Smooth muscle cell (in vitro differentiated cells): ENCODE data around the gene KIF21B. TPM values are rescaled to one million over a fixed set of nuclear protein-coding genes. Genes with fewer than 3 reads are reported as not detected.

ENCODE experiments used
- DNase-seq: peaks from one replicate; lab custom pipeline; 2025; ENCODE audit not compliant: unreplicated experiment; lab: John Stamatoyannopoulos, UW
- H2AFZ ChIP-seq: fragments of 200-600 bp; sonication (generic); 2 replicates; pipeline ENCODE4 v1.6.0; 2016; ENCODE audit warnings: antibody characterized with exemption, low read depth, mild to moderate bottlenecking
- H3F3A ChIP-seq: fragments of 200-600 bp; sonication (generic); 2 replicates; pipeline ENCODE4 v1.6.0; 2017; ENCODE audit warnings: antibody characterized with exemption, low read depth
- H3K27ac ChIP-seq: fragments of 200-600 bp; sonication (generic); 2 replicates; pipeline ENCODE4 v1.5.1; 2016; ENCODE audit warnings: low read depth, mild to moderate bottlenecking
- H3K27me3 ChIP-seq: fragments of 200-600 bp; sonication (generic); 2 replicates; pipeline ENCODE4 v1.6.1; 2016; ENCODE audit warnings: low read depth, mild to moderate bottlenecking
- H3K36me3 ChIP-seq: fragments of 200-600 bp; sonication (generic); 2 replicates; pipeline ENCODE4 v1.5.1; 2016; ENCODE audit warnings: low read depth
- H3K4me1 ChIP-seq: fragments of 200-600 bp; sonication (generic); 2 replicates; pipeline ENCODE4 v1.5.1; 2016; ENCODE audit warnings: low read depth
- H3K4me2 ChIP-seq: fragments of 200-600 bp; sonication (generic); 2 replicates; pipeline ENCODE4 v1.6.0; 2016; ENCODE audit warnings: mild to moderate bottlenecking
- H3K4me3 ChIP-seq: fragments of 200-600 bp; sonication (generic); 2 replicates; pipeline ENCODE4 v1.5.1; 2016; ENCODE audit warnings: mild to moderate bottlenecking
- H3K79me2 ChIP-seq: fragments of 200-600 bp; sonication (generic); 2 replicates; pipeline ENCODE4 v1.6.0; 2016; ENCODE audit warnings: low read depth, mild to moderate bottlenecking
- H3K9ac ChIP-seq: fragments of 200-600 bp; sonication (generic); 2 replicates; pipeline ENCODE4 v1.6.0; 2016; ENCODE audit warnings: low read depth
- H3K9me3 ChIP-seq: fragments of 200-600 bp; sonication (generic); replicated peaks from 2 replicates; pipeline ENCODE4 v1.5.1; 2016; ENCODE audit warnings: low read depth
- H4K20me1 ChIP-seq: fragments of 200-600 bp; sonication (generic); 2 replicates; pipeline ENCODE4 v1.6.0; 2016; ENCODE audit warnings: low read depth
- WGBS: methylation state at CpG from one replicate; pipeline ENCODE4 v1.1.7; 2016; ENCODE audit warnings: low lambda C conversion rate; 5-methylcytosine and 5-hydroxymethylcytosine counted together
- polyA plus RNA-seq: library from polyadenylated mRNA; unstranded; fragments of >200 nt; fragmentation: Nextera tagmentation; extraction: Ambion mirVana; gene quantifications from 2 replicates; pipeline ENCODE4 v1.2.1, GENCODE V29; 2016
- total RNA-seq: library from RNA; depleted of rRNA; stranded (reverse); fragments of >200 nt; gene quantifications from 2 replicates; pipeline ENCODE4 v1.2.3, GENCODE V29; 2014
- TF ChIP-seq, protein P1 (sequence below): fragments of 200-600 bp; sonication (generic); IDR thresholded peaks from 2 replicates; pipeline ENCODE4 v1.5.1; 2017; ENCODE audit warnings: borderline replicate concordance, mild to moderate bottlenecking, antibody characterized with exemption; ENCODE audit not compliant: insufficient read depth, poor library complexity, severe bottlenecking

Gene KIF21B
- total and polyA plus RNA-seq, 2 experiments from 2014 or later: 1.0 to 1.9 TPM

DNA sequence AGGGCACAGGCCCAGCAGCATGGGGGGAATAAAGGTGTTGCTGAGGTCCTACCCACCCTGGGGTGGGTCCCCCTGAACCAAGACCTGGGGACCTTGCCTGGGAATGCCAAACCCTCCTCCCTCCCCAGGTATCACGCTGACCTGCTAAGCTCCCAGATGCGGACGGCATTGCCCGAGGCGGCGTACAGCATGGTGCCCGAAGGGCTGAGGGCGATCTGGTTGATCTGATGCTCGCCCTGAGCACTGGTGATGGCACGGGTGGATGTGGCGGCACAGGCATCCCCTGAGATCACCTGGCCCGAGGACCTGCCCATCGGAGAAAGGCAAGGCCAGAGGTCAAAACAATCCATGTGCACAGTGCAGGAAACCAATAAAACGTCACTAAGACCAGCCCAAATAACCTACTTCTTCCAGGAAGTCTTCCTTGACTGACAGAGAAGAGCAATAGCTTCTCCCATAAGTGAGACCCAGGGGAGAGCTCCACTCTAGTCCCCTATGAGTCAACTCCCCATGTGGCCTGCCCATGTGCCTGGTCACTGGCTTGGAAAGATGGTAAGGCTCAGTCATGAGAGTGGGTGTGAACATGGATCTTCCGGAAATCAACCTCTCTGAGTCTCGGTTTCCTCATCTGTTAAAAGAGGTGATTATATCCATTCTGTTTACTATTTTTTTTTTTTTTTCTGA is 46.3 kb downstream of the KIF21B start:
- H3K79me2 ChIP-seq: no peaks in the 10 kb centered on the region
- TF ChIP-seq, protein P1, sequence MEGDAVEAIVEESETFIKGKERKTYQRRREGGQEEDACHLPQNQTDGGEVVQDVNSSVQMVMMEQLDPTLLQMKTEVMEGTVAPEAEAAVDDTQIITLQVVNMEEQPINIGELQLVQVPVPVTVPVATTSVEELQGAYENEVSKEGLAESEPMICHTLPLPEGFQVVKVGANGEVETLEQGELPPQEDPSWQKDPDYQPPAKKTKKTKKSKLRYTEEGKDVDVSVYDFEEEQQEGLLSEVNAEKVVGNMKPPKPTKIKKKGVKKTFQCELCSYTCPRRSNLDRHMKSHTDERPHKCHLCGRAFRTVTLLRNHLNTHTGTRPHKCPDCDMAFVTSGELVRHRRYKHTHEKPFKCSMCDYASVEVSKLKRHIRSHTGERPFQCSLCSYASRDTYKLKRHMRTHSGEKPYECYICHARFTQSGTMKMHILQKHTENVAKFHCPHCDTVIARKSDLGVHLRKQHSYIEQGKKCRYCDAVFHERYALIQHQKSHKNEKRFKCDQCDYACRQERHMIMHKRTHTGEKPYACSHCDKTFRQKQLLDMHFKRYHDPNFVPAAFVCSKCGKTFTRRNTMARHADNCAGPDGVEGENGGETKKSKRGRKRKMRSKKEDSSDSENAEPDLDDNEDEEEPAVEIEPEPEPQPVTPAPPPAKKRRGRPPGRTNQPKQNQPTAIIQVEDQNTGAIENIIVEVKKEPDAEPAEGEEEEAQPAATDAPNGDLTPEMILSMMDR: no peak
- no peaks in the 10 kb centered on the region for H3K27me3 ChIP-seq
- H3K9me3 ChIP-seq: no peaks in the 10 kb centered on the region
- no peak overlapping the region for H3K9ac ChIP-seq
- no peaks in the 10 kb centered on the region for H3K4me1 ChIP-seq
- H3K27ac ChIP-seq: no peak overlapping the region
- 97% methylated on average over 16 of the region's 16 CpGs for WGBS
- H3K36me3 ChIP-seq: no peaks in the 10 kb centered on the region
- H3K4me3 ChIP-seq: no peak overlapping the region
- H4K20me1 ChIP-seq: no peaks in the 10 kb centered on the region
- no peaks in the 10 kb centered on the region for H3F3A ChIP-seq
- no peak for DNase-seq
- H3K4me2 ChIP-seq: no peak overlapping the region
- no peak overlapping the region for H2AFZ ChIP-seq

DNA sequence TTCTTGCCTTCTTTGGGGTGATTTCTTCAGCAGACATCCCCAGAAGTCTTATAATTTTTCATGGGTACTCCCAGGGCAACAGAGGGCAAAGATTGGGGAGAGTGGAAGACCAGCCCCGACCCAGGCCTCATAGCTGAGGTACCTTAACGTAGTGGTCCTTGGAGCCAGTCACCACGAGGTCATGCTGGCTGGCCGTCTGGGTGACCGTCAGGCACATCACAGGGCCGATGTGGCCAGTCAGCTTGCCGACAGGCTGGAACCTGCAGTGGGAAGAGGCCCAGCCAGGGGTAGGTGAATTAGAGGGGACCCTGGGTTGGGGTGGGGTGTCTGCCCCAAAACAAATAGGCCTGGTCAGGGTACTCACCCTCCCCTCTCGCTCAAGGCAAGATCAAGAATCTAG is 46.9 kb downstream of the KIF21B start:
- Histone ChIP-seq H4K20me1 (no peaks in the 10 kb centered on the region), H3K27me3 (no peaks in the 10 kb centered on the region), H3K79me2 (no peaks in the 10 kb centered on the region), H2AFZ (no peak overlapping the region), H3K27ac (no peak overlapping the region), H3K4me1 (no peaks in the 10 kb centered on the region), H3K9me3 (no peaks in the 10 kb centered on the region), H3K9ac (no peak overlapping the region), H3F3A (no peaks in the 10 kb centered on the region), H3K4me3 (no peak overlapping the region), H3K36me3 (no peaks in the 10 kb centered on the region), H3K4me2 (no peak overlapping the region)
- whole genome bisulfite sequencing: 91% methylated on average over 8 of the region's 8 CpGs
- TF ChIP-seq, protein P1: no peak
- DNase-seq: no peak

DNA sequence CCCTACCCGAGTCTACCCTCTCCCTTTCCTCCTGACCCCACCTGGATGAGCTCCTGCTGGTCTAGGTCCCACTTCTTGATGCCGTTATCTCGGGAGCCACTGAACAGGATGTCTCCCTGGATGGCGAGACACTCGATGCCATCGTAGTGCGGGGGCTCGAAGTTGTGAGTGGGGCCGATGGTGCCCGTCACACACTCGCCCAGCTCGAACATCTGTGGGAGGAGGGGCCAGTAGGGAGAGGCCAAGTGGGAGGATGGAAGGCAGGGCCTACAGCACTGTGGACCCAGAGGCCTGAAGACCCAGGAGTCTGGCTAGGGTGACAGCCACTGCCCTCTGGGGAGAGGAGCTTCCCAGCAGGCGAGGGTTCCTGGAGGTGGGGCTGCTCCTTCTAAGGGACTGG is 48.1 kb downstream of the KIF21B start:
- Histone ChIP-seq H3K4me1 (no peaks in the 10 kb centered on the region), H3K4me3 (no peak overlapping the region), H3K27me3 (no peaks in the 10 kb centered on the region), H3K27ac (no peak overlapping the region), H3K4me2 (no peak overlapping the region), H4K20me1 (no peaks in the 10 kb centered on the region), H3K79me2 (no peaks in the 10 kb centered on the region), H3K9me3 (no peaks in the 10 kb centered on the region), H3K36me3 (no peaks in the 10 kb centered on the region), H3F3A (no peaks in the 10 kb centered on the region), H3K9ac (no peak overlapping the region), H2AFZ (no peak overlapping the region)
- TF ChIP-seq, protein P1: no peak
- WGBS: 91% methylated on average over 13 of the region's 13 CpGs
- DNase-seq: no peak

DNA sequence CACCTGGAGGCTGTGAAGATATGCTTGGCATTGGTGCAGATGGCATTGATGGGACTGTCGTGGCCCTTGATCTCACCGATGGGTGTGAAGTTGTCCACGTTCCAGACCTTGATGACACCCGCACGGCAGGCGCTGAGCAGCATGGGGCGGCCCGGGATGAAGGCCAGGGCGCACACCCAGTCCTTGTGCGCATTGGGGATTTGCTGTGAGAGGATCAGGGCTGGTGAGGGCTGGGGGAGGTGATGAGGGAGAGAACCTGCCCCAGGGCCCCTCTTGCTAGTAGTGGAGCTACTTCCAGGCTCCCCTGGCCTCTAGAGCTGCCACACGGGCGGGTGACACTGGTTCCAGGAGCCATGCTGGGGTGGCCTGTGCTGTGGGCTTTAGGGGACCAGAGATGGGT is 48.8 kb downstream of the KIF21B start:
- Histone ChIP-seq H3K4me1 (no peaks in the 10 kb centered on the region), H3K4me2 (no peak overlapping the region), H3K36me3 (no peaks in the 10 kb centered on the region), H4K20me1 (no peaks in the 10 kb centered on the region), H3K27ac (no peak overlapping the region), H3K9me3 (no peaks in the 10 kb centered on the region), H3K4me3 (no peak overlapping the region), H2AFZ (no peak overlapping the region), H3K79me2 (no peaks in the 10 kb centered on the region), H3K27me3 (no peaks in the 10 kb centered on the region), H3K9ac (no peak overlapping the region), H3F3A (no peaks in the 10 kb centered on the region)
- TF ChIP-seq, protein P1: no peak
- 98% methylated on average over 12 of the region's 12 CpGs for WGBS
- no peak for DNase-seq
